ENCODE data around the gene ANKRD9. TPM values are rescaled to one million over a fixed set of nuclear protein-coding genes. Genes with fewer than 3 reads are reported as not detected.
"Not testable (repeated sequence)": the region's sequence is repeated elsewhere in the genome, so short reads cannot be mapped to it uniquely, and the experiment has no call there.

ANKRD9 gene
- total RNA-seq, 1 donor from 2014 or later = 23.9 TPM

GRCh38 chr14:102523569-102524450 lies 14.2 kb upstream of the ANKRD9 start:
- Mint-ChIP-seq H3K27me3 (ENCODE audit: low read depth) (no peaks in the 10 kb centered on the region), H3K4me3 (no peak overlapping the region), H3K9me3 (no peaks in the 10 kb centered on the region), H3K36me3 (no peaks in the 10 kb centered on the region), H3K27ac (no peak overlapping the region), H3K4me1 (peaks cover 9% of the 10 kb centered on the region)
- no peak for DNase-seq (ENCODE audit: low spot score in 2 of 2, unreplicated experiment in 2 of 2)
- no peak for TF ChIP-seq CTCF (IDR thresholded peaks at IDR 0.05; ENCODE audit: unreplicated experiment)

- Mint-ChIP-seq H3K27ac (no peak overlapping the region), H3K4me3 (no peak overlapping the region), H3K27me3 (ENCODE audit: low read depth) (no peaks in the 10 kb centered on the region), H3K9me3 (no peaks in the 10 kb centered on the region), H3K36me3 (no peaks in the 10 kb centered on the region), H3K4me1 (peaks cover 9% of the 10 kb centered on the region)
- no peak for DNase-seq (ENCODE audit: low spot score in 2 of 2, unreplicated experiment in 2 of 2)
- no peak for TF ChIP-seq CTCF (IDR thresholded peaks at IDR 0.05; ENCODE audit: unreplicated experiment)
Measured at GRCh38 chr14:102523200-102523568, 13.6 kb upstream of the ANKRD9 start.

GRCh38 chr14:102519709-102520108 lies 10.1 kb upstream of the ANKRD9 start:
- not testable (repeated sequence) for H3K9me3 Mint-ChIP-seq; H3K4me1 Mint-ChIP-seq; DNase-seq (ENCODE audit: low spot score in 2 of 2, unreplicated experiment in 2 of 2); H3K4me3 Mint-ChIP-seq; H3K27ac Mint-ChIP-seq; H3K36me3 Mint-ChIP-seq; H3K27me3 Mint-ChIP-seq (ENCODE audit: low read depth)

- H3K27me3 Mint-ChIP-seq (ENCODE audit: low read depth) = no peaks in the 10 kb centered on the region
- H3K36me3 Mint-ChIP-seq = no peaks in the 10 kb centered on the region
- peak overlapping the region; percentile 78 for H3K4me3 Mint-ChIP-seq
- TF ChIP-seq CTCF (IDR thresholded peaks at IDR 0.05; ENCODE audit: unreplicated experiment) = no peak
- H3K9me3 Mint-ChIP-seq = no peaks in the 10 kb centered on the region
- peaks cover 2% of the 10 kb centered on the region for H3K4me1 Mint-ChIP-seq
- H3K27ac Mint-ChIP-seq = no peak overlapping the region
- no peak for DNase-seq (ENCODE audit: low spot score in 2 of 2, unreplicated experiment in 2 of 2)
Measured at GRCh38 chr14:102518063-102518648, 8.6 kb upstream of the ANKRD9 start.

GRCh38 chr14:102517392-102518062 lies 8.0 kb upstream of the ANKRD9 start:
- Mint-ChIP-seq H3K27ac (no peak overlapping the region), H3K36me3 (no peaks in the 10 kb centered on the region), H3K4me1 (peaks cover 2% of the 10 kb centered on the region), H3K9me3 (no peaks in the 10 kb centered on the region), H3K4me3 (peak overlapping the region; percentile 78), H3K27me3 (ENCODE audit: low read depth) (no peaks in the 10 kb centered on the region)
- DNase-seq (ENCODE audit: low spot score in 2 of 2, unreplicated experiment in 2 of 2) = peak in 1 of 2 experiments; percentile 58
- TF ChIP-seq CTCF (IDR thresholded peaks at IDR 0.05; ENCODE audit: unreplicated experiment) = no peak
